H1 (cell line): ENCODE data around the gene VWCE. TPM values are rescaled to one million over a fixed set of nuclear protein-coding genes. Genes with fewer than 3 reads are reported as not detected.

ENCODE experiments used
- BRCA1 ChIP-seq: IDR thresholded peaks from 2 replicates; pipeline ENCODE4 v1.6.1; 2012; ENCODE audit warnings: low read depth, low read length, improper control_type of control experiment
- HDAC6 ChIP-seq: IDR thresholded peaks from one replicate; pipeline ENCODE4 v1.7.1; 2012; ENCODE audit warnings: low read depth, mild to moderate bottlenecking, inconsistent platforms, low read length, moderate library complexity
- TBP ChIP-seq: IDR thresholded peaks from 2 replicates; pipeline ENCODE4 v1.6.1; 2011; ENCODE audit warnings: low read depth, low read length, improper control_type of control experiment
- ZNF274 ChIP-seq: IDR thresholded peaks from 2 replicates; pipeline ENCODE4 v1.7.0; 2012; ENCODE audit warnings: low read length, borderline replicate concordance; ENCODE audit errors: extremely low read depth
- polyA plus RNA-seq, 7 experiments: library from polyadenylated mRNA; depleted of rRNA in 3 of 7; stranded (reverse) in 5 of 7; unstranded in 2 of 7; fragments of >200 nt in 5 of 7; fragments of 200-250 nt in 2 of 7; gene quantifications; 1 replicate in 5 of 7; 2 replicates in 1 of 7; 4 replicates in 1 of 7; pipeline versions ENCODE4 v1.2.1 to v1.2.3, GENCODE V29; 2011 to 2013; ENCODE audit warnings: missing spikeins in 2 of 7, mixed read lengths in 2 of 7
- total RNA-seq: library from RNA; stranded (reverse); fragmentation: NEBNext Ultra II Directional; extraction: Animal tissue kit (Norgen Biotek cat#: 25700); gene quantifications from 2 replicates; pipeline ENCODE4 v1.2.1, GENCODE V29; 2021

VWCE gene
- total and polyA plus RNA-seq, 2 of the 8 experiments (the other 6 are each of a cell fraction or from before 2014, with no cell fraction given), result 9.5 to 12.3 TPM

GRCh38 chr11:61264795-61265194 lies 30.3 kb downstream of the VWCE start (continued):
- TF ChIP-seq ZNF274, result no peak
- no peak for TF ChIP-seq BRCA1
- TF ChIP-seq TBP, result no peak
- TF ChIP-seq HDAC6, result no peak
